Left ventricle myocardium superior (tissue), 1 donor: ENCODE measurements around the gene AAR2. TPM values are rescaled to one million over a fixed set of nuclear protein-coding genes. Genes with fewer than 3 reads are reported as not detected.

Source experiments
- ATAC-seq: fragments of 200-7000 bp; cut with Tn5 transposase; one replicate; pipeline ENCODE4 v1.9.1; 2020; ENCODE audit warnings: mild to moderate bottlenecking, moderate library complexity
- DNase-seq: peaks from one replicate; pipeline ENCODE4 v3.0.0-alpha.2; 2020
- intact Hi-C: fragments of 100-400 bp; cut with micrococcal nuclease; formaldehyde crosslinking; loops from one replicate; pipeline ENCODE4 v1.11.0; 2022
- total RNA-seq: library from RNA; stranded (reverse); fragmentation: NEBNext Ultra II Directional; extraction: Animal tissue kit (Norgen Biotek cat#: 25700); gene quantifications from one replicate; pipeline ENCODE4 v1.2.1, GENCODE V29; 2021
- donor health status: DM: no; HTN: yes; CAD: no; lungs with severe emphysema.

AAR2 gene
- total RNA-seq, 1 donor from 2014 or later, result 14.8 TPM

GRCh38 chr20:36253036-36253435, 16.8 kb downstream of the AAR2 start:
- DNase-seq, result no peak
- no peak for ATAC-seq
- intact Hi-C loops, result no loop called here

GRCh38 chr20:36254076-36254475, 17.8 kb downstream of the AAR2 start:
- DNase-seq, result no peak
- intact Hi-C loops, result no loop called here
- ATAC-seq, result no peak

- no peak for ATAC-seq
- intact Hi-C loops, result no loop called here
- DNase-seq, result no peak
Observed at GRCh38 chr20:36255445-36255844, 19.2 kb downstream of the AAR2 start.

GRCh38 chr20:36259177-36260061, 23.1 kb downstream of the AAR2 start:
- DNase-seq (no peak), ATAC-seq (no peak)
- intact Hi-C loops, result no loop called here

GRCh38 chr20:36260316-36260715, 24.0 kb downstream of the AAR2 start:
- ATAC-seq (no peak), DNase-seq (no peak)
- intact Hi-C loops, result no loop called here

- DNase-seq, result no peak
- ATAC-seq, result no peak
- intact Hi-C loops, result no loop called here
Observed at GRCh38 chr20:36261389-36262105, 25.3 kb downstream of the AAR2 start.

- intact Hi-C loops, result no loop called here
- no peak for ATAC-seq
Observed at GRCh38 chr20:36262440-36262839, 26.2 kb downstream of the AAR2 start.

GRCh38 chr20:36264426-36265246, 28.4 kb downstream of the AAR2 start:
- DNase-seq, result no peak
- ATAC-seq, result no peak
- intact Hi-C loops, result no loop called here

More at GRCh38 chr20:36262440-36262839, 26.2 kb downstream of the AAR2 start:
- no peak for DNase-seq

GRCh38 chr20:36266189-36266588, 29.9 kb downstream of the AAR2 start:
- no peak for DNase-seq
- no peak for ATAC-seq
- intact Hi-C loops, result no loop called here

- intact Hi-C loops, result no loop called here
- no peak for ATAC-seq
- no peak for DNase-seq
Observed at GRCh38 chr20:36267605-36268381, 31.5 kb downstream of the AAR2 start.

- intact Hi-C loops, result no loop called here
- no peak for DNase-seq
- no peak for ATAC-seq
Observed at GRCh38 chr20:36268440-36269342, 32.4 kb downstream of the AAR2 start.

- DNase-seq, result no peak
- no peak for ATAC-seq
- intact Hi-C loops, result no loop called here
Observed at GRCh38 chr20:36269507-36269906, 33.2 kb downstream of the AAR2 start.

- intact Hi-C loops, result no loop called here
- ATAC-seq (no peak), DNase-seq (no peak)
Observed at GRCh38 chr20:36270744-36271638, 34.7 kb downstream of the AAR2 start.

GRCh38 chr20:36271639-36272546, 35.6 kb downstream of the AAR2 start:
- no peak for ATAC-seq
- DNase-seq, result no peak
- intact Hi-C loops, result no loop called here

- no peak for DNase-seq
- intact Hi-C loops, result no loop called here
- ATAC-seq, result no peak
Observed at GRCh38 chr20:36272547-36273220, 36.4 kb downstream of the AAR2 start.
